Measurements from ENCODE around the gene GNLY.

GNLY gene

GRCh38 chr2:85730686-85731230 lies 36.6 kb downstream of the GNLY start:
- no peak for DNase-seq

GRCh38 chr2:85731606-85732005 lies 37.4 kb downstream of the GNLY start:
- no peak for DNase-seq

- no peak for DNase-seq
Observed at GRCh38 chr2:85732467-85733120, 38.4 kb downstream of the GNLY start.

DNA sequence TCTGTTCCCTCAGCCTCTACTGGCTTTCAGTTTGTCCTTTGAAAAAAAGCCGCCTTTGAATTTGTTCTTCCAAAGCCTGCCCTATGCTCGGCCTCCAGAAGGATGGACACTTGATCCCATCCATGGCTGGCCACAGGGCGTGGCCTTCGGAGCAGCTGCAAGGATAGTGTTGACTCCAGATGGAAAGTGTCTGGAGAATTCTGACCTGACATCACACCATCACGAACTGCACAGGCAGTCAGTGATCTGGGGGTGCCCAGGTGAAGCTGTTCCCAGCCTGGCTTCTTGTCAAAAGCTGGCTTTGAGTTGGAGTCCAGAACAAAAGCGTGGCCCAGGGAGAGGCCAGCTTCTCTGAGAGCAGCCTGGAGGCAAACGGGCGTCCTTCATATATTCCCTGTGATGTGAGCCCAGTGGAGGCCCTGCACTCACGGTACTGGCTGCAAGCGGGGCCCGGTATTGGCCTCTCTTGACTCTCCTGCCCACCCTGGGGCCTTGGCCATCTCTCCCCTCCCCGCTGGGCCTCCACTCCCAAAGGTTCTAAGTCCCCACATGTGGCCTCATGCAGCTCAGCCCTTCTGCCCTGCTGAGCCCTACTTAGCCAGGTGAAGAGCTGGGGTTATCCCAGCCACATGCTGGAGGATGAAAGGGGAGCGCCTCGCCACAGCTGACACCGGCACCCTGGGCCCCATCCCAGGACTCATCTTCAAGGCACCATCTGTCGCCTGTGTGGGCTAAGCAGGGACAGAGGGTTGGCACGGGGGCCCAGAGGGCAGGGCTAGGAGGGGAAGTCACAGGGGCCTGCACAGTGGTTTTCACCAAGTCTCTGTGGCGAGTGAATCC lies 39.2 kb downstream of the GNLY start:
- DNase-seq, result no peak

- no peak for DNase-seq
Observed at GRCh38 chr2:85734015-85734414, 39.9 kb downstream of the GNLY start.

DNA sequence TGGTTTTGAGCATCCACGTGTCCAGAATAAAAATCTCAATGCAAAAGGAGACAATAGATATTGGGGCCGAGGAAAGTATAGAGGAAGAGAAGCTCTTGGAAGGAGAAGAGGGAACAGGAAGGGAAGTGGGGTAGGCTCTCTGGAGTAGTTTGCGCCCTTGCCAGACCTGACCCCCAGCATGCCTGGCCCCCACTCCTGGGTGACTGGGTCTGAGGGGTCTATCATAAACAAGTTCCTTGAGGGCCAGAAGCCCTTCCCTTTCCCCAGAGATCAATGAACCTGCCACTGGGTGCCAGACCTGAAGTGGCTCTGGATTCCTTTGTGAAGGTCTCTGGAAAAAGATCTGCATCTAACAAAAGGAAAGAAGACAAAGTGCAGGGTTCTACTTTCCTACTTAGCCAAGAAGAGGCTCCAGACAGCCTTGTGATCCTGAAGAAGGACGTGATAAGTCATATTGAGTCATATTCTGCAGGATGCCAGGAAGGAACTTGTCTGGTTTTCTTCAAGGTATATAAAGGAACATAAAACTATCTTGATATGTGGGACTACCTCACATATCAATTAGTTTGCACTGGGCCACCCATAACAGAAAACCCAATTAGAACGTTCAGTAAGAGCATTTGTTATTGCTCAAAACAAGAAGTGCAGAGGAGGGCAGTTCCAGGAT lies 40.9 kb downstream of the GNLY start:
- no peak for DNase-seq

- no peak for DNase-seq
Observed at GRCh38 chr2:85735691-85736090, 41.5 kb downstream of the GNLY start.

GRCh38 chr2:85736456-85737355 lies 42.5 kb downstream of the GNLY start:
- no peak for DNase-seq

DNA sequence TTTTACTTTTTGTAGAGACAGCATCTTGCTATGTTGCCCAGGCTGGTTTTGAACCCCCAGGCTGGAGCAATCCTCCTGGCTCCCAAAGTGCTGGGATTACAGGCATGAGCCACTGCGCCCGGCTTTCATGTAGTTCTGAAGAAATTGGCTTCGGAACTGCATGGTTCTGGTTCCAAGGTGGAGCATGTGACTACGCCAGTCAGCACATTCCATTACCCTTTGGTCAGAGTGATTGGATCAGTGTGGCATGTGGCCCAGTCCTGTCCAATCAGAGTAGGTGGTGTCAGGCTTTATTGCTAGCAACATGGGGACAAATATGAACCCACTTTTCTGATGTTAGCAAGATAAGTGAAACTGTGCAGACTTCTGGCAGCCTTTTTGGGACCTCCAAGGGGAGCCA lies 43.3 kb downstream of the GNLY start:
- DNase-seq, result no peak

- no peak for DNase-seq
Observed at GRCh38 chr2:85737961-85738360, 43.8 kb downstream of the GNLY start.

DNA sequence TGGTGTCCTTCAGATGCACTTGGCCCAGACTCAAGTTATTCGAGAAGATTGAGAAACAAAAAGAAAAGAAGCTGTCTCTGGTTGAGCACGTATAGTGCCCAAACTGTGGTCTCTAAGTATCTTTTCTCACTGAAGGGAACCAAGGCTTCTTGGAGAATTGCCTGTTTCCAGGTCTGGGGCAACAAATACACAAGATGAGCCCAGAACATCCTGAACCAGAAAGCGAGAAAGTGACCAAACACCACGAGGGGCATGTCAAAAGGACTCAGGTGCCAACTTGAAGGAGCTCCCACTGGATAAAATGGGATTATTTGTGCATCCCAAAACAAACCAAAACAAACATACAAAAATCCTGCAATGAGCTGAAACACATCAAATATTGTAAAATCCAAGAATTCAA lies 46.0 kb downstream of the GNLY start:
- DNase-seq, result no peak

GRCh38 chr2:85741211-85741832 lies 47.2 kb downstream of the GNLY start:
- DNase-seq, result no peak

GRCh38 chr2:85741833-85742455 lies 47.8 kb downstream of the GNLY start:
- DNase-seq, result no peak

- no peak for DNase-seq
Observed at GRCh38 chr2:85743304-85743978, 49.3 kb downstream of the GNLY start.

DNA sequence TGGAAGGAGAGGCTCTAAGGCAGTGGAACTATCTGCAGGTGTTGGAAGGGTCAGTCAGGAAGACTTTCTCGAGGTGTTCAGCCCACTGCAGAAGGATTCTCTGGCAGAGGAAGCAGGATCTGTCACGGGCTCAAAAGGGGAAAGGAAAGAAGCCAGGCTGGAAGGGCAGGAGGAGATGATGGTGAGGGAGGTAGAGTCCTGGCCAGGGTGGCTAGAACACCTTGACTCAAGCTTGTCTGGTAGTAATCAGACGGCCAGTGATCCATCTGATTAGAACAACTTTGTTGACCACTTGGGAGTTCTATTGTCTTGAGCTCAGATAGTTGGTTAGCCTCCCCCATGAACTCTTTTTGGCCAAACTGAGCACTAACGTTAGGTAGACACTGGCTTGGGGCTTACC lies 49.9 kb downstream of the GNLY start:
- DNase-seq, result no peak

- DNase-seq, result no peak
Observed at GRCh38 chr2:85744741-85745601, 50.8 kb downstream of the GNLY start.

- no peak for DNase-seq
Observed at GRCh38 chr2:85745619-85746018, 51.5 kb downstream of the GNLY start.

DNA sequence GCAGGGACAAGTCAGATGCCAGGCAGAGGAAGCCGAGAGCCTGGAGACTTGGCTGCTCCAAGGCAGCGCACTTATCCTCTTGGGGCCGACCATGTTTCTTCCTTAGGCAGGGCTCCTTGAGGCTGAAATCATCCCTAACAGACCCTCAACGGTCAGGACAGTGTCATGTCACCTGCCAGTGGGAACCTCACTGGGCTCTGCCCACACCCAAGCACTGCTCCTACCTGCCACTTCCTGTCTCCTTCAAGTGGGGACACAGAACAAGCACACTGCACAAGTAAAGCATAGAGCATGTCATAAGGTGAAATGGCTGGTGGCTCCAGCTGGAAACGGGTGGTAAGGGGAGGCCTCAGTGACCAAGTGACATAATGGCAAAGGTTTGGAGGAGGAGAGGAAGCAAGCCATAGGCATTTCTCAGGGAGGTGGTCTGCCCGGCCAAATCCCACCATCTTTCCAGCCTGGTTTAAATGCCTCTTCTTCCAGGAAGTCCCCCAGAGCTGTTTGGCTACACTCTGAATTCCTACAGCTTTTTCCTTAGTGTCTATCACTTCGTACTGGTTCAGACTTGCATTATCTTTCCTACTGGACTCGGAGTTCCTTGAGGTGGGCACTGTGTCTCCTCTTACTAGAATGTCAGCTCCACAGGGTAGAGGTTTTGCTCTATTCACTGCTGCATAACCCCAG lies 52.3 kb downstream of the GNLY start:
- no peak for DNase-seq

GRCh38 chr2:85747441-85747840 lies 53.3 kb downstream of the GNLY start:
- DNase-seq, result no peak

Measured in activated naive CD4-positive, alpha-beta T cell treated with Interleukin-2 at 50 U/mL for 16 hours (primary cell).